Esophagus muscularis mucosa (tissue), 4 donors: ENCODE data around the gene ZNF526. TPM values are rescaled to one million over a fixed set of nuclear protein-coding genes. Genes with fewer than 3 reads are reported as not detected.

Experiments
- DNase-seq: peaks from one replicate; pipeline ENCODE4 v3.0.0-alpha.2; 2017; ENCODE audit errors: extremely low spot score
- H3K27ac ChIP-seq, 4 donors: fragments of 200-600 bp; sonication (generic); replicated peaks in 1 of 4; 1 replicate in 3 of 4; 2 replicates in 1 of 4; pipeline ENCODE4 v1.5.1; 2016 to 2019; ENCODE audit warnings: mild to moderate bottlenecking in 1 of 4
- H3K27me3 ChIP-seq, 4 donors: fragments of 200-600 bp; sonication (generic); one replicate each; pipeline versions ENCODE4 v1.5.1 to v1.6.0; 2016 to 2019
- H3K36me3 ChIP-seq, 4 donors: fragments of 200-600 bp; sonication (generic); one replicate each; pipeline ENCODE4 v1.5.1; 2016 to 2019
- H3K4me1 ChIP-seq, 4 donors: fragments of 200-600 bp; sonication (generic); one replicate each; pipeline ENCODE4 v1.5.1; 2016 to 2019
- H3K4me3 ChIP-seq, 4 donors: fragments of 200-600 bp; sonication (generic); 1 replicate in 2 of 4; 2 replicates in 2 of 4; pipeline ENCODE4 v1.5.1; 2016 to 2019; ENCODE audit warnings: mild to moderate bottlenecking in 4 of 4, moderate library complexity in 1 of 4
- H3K9me3 ChIP-seq, 4 donors: fragments of 200-600 bp; sonication (generic); 1 replicate in 3 of 4; 2 replicates in 1 of 4; pipeline ENCODE4 v1.5.1; 2016 to 2019
- EP300 ChIP-seq: sonication (generic); formaldehyde crosslinking; IDR thresholded peaks from one replicate; pipeline ENCODE4 v1.6.1; 2017; ENCODE audit warnings: antibody characterized with exemption
- POLR2A ChIP-seq: fragments of 450-650 bp; IDR thresholded peaks from one replicate; pipeline ENCODE4 v1.6.1; 2017; ENCODE audit warnings: antibody characterized with exemption, moderate library complexity, mild to moderate bottlenecking, low read depth
- POLR2AphosphoS5 ChIP-seq, 2 donors: sonication (generic); formaldehyde crosslinking; IDR thresholded peaks; one replicate each; pipeline ENCODE4 v1.6.1; 2017; ENCODE audit warnings: antibody characterized with exemption in 2 of 2
- WGBS: methylation state at CpG from one replicate; pipeline ENCODE4 v1.1.5; 2018; 5-methylcytosine and 5-hydroxymethylcytosine counted together
- intact Hi-C: fragments of 100-400 bp; cut with DNase I; formaldehyde crosslinking; loops from one replicate; pipeline ENCODE4 v1.15.1; 2023
- total RNA-seq, 4 donors: library from RNA; depleted of rRNA; stranded (reverse); fragments of >200 nt; gene quantifications; one replicate each; pipeline versions ENCODE4 v1.1.0 to v1.2.1, GENCODE V29; 2016
- TF ChIP-seq, protein P1 (sequence below), 3 experiments: fragments of 200-600 bp in 2 of 3; fragments of 450-650 bp in 1 of 3; sonication (generic) in 2 of 3; IDR thresholded peaks; one replicate each; pipeline ENCODE4 v1.5.1; 2017 to 2019; ENCODE audit warnings: antibody characterized with exemption in 3 of 3, mild to moderate bottlenecking in 2 of 3, moderate library complexity in 1 of 3

Gene ZNF526
- total RNA-seq, 4 donors from 2014 or later = 4.3 to 8.6 (median 7.1) TPM

DNA sequence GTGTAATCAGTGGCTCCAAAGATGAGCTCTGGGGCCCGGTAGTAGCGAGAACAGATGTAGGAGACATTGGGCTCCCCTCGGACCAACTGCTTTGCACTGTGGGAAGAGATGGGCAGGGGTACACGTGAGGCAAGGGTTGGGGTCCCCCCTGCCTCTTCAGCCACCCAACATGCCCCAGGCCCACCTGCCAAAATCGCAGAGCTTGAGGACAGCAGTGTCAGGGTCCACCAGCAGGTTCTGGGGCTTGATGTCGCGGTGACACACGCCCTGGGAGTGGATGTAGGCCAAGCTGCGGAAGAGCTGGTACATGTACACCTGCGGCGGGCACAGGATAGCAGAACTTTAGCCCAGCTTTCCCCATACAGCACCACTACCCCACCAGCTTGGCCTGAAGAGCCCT, 14.3 kb downstream of the ZNF526 start:
- 97% methylated on average over 7 of the region's 11 CpGs for WGBS
- peaks cover 63 to 99% (median 82%) of the 10 kb centered on the region in 4 donors for H3K36me3 ChIP-seq
- TF ChIP-seq POLR2A = no peak
- no peak for TF ChIP-seq EP300
- TF ChIP-seq, protein P1, sequence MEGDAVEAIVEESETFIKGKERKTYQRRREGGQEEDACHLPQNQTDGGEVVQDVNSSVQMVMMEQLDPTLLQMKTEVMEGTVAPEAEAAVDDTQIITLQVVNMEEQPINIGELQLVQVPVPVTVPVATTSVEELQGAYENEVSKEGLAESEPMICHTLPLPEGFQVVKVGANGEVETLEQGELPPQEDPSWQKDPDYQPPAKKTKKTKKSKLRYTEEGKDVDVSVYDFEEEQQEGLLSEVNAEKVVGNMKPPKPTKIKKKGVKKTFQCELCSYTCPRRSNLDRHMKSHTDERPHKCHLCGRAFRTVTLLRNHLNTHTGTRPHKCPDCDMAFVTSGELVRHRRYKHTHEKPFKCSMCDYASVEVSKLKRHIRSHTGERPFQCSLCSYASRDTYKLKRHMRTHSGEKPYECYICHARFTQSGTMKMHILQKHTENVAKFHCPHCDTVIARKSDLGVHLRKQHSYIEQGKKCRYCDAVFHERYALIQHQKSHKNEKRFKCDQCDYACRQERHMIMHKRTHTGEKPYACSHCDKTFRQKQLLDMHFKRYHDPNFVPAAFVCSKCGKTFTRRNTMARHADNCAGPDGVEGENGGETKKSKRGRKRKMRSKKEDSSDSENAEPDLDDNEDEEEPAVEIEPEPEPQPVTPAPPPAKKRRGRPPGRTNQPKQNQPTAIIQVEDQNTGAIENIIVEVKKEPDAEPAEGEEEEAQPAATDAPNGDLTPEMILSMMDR (IDR thresholded peaks at IDR 0.05) = no peak
- TF ChIP-seq POLR2AphosphoS5 (IDR thresholded peaks at IDR 0.05) = no peak

DNA sequence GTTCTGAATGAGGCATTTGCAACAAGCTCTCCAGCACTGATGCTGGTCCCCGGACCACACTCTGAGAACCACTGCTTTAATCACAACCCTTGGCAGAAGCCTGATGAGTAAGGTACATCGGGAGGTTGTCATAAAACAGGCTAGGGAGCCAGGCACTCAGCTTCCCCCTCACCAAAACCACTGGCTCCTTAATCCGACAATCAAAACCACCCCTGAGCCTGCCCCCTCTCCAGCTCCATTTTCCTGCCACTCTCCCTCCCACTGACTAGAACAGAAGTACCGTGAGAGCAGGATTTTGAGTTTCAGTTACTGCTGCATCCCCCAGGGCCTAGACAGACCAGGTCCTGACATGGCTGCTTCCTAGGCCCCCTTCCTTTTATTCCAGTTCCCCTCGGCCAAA, 15.1 kb downstream of the ZNF526 start:
- TF ChIP-seq, protein P1 (IDR thresholded peaks at IDR 0.05) = no peak
- no peak for TF ChIP-seq POLR2AphosphoS5 (IDR thresholded peaks at IDR 0.05)
- TF ChIP-seq EP300 = no peak
- TF ChIP-seq POLR2A = no peak
- intact Hi-C loops = no loop called here
- Histone ChIP-seq H3K9me3 (no peaks in the 10 kb centered on the region), H3K27me3 (no peaks in the 10 kb centered on the region), H3K4me3 (no peak overlapping the region), H3K36me3 (peaks cover 62 to 99% (median 82%) of the 10 kb centered on the region in 4 donors), H3K27ac (no peak overlapping the region), H3K4me1 (peaks cover under 1 to 24% (median 20%) of the 10 kb centered on the region in 4 donors)
- WGBS = 75% methylated on average over 5 of the region's 5 CpGs
- no peak for DNase-seq

More for the DNA sequence above, 14.3 kb downstream of the ZNF526 start:
- H3K4me1 ChIP-seq = peaks cover 3 to 22% (median 19%) of the 10 kb centered on the region in 4 donors
- H3K27me3 ChIP-seq = no peaks in the 10 kb centered on the region
- no peak for DNase-seq
- no peaks in the 10 kb centered on the region for H3K9me3 ChIP-seq
- H3K4me3 ChIP-seq = no peak overlapping the region
- no peak overlapping the region for H3K27ac ChIP-seq
- intact Hi-C loops = no loop called here

DNA sequence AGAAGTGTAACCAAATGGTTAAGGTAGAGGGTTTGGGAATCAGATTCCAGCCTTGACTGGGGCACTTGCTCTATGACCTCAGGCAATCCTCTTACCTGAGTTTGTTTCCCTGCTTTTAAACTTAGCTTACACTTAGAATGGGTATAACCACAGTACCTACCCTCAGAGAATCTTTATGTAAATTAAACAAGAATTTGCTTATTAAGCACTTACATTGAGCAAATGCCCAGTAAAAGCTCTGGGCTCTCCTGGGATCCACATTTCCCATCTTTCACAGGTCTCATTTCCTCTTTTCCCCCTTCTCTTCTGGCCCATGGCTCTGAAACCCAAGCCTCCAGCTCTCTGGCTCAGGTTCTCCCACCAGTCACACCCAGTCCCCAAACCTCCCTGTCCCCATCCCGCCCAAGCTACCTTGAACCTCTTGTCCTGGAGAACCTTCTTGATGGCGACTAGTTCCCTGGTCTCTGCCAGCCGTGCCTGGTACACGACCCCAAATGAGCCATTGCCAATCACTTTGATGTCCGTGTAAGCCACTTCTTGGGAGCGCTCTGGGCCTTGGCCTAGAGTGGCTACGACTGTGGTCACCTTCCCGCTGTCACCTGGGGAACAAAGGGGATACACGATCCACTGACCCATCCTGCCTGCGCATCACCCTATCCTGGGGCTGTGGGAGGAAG, 19.6 kb downstream of the ZNF526 start:
- Histone ChIP-seq H3K36me3 (peaks cover 18 to 58% (median 38%) of the 10 kb centered on the region in 4 donors), H3K27me3 (no peaks in the 10 kb centered on the region), H3K27ac (no peak overlapping the region), H3K4me3 (no peak overlapping the region), H3K4me1 (peaks cover 23 to 47% (median 40%) of the 10 kb centered on the region in 4 donors), H3K9me3 (no peaks in the 10 kb centered on the region)
- WGBS = 85% methylated on average over 10 of the region's 10 CpGs
- intact Hi-C loops = no loop called here
- DNase-seq = no peak
- no peak for TF ChIP-seq POLR2AphosphoS5 (IDR thresholded peaks at IDR 0.05)
- TF ChIP-seq, protein P1 (IDR thresholded peaks at IDR 0.05) = no peak

DNA sequence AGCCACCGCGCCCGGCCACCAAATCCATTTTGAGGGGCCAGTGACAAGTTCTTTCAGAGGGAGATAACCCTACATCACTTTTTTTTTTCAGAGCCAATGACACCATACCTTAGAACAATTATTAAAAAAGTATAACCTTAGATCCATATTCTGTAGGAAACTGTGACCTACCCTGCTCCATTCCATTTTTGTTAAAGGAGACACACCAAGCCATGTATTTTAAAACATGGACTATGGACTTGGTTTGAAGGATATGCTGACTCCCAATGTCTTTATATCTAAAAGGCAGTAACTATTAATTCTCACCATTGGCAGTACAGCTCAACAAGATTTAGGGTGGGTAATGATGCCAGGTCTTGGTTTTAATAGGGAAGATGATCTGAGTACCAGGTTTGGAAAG, 21.2 kb downstream of the ZNF526 start:
- Histone ChIP-seq H3K9me3 (no peaks in the 10 kb centered on the region), H3K27ac (peak overlapping the region in 3 of 4 donors; percentile 95 to 100 (median 100)), H3K27me3 (no peaks in the 10 kb centered on the region), H3K36me3 (peaks cover 3 to 42% (median 22%) of the 10 kb centered on the region in 4 donors), H3K4me3 (peak overlapping the region; percentile 79 to 92 (median 86)), H3K4me1 (peaks cover 39 to 63% (median 56%) of the 10 kb centered on the region in 4 donors)
- WGBS = 100% methylated on average over 3 of the region's 3 CpGs
- no peak for DNase-seq
- intact Hi-C loops = no loop called here
- TF ChIP-seq POLR2A (no peak), POLR2AphosphoS5 (IDR thresholded peaks at IDR 0.05) (no peak), EP300 (no peak)
- TF ChIP-seq, protein P1 (IDR thresholded peaks at IDR 0.05) = no peak
